Motor neuron (in vitro differentiated cells): ENCODE results near the gene GPR52. TPM values are rescaled to one million over a fixed set of nuclear protein-coding genes. Genes with fewer than 3 reads are reported as not detected.
A peak's percentile ranks its signal among the peaks of the same experiment; 100 is the strongest.
"Not testable (repeated sequence)": the region's sequence is repeated elsewhere in the genome, so short reads cannot be mapped to it uniquely, and the experiment has no call there.

Experiments
- ATAC-seq, 8 experiments: fragments of 200-7000 bp; cut with Tn5 transposase; replicated peaks in 6 of 8; 2 replicates each; pipeline ENCODE4 v1.8.0; 2021; ENCODE audit warnings: mild to moderate bottlenecking in 8 of 8, moderate library complexity in 8 of 8
- H3K27ac ChIP-seq, 2 donors: fragments of 250-450 bp; sonication (Bioruptor Pico); 2 replicates each; pipeline ENCODE4 v1.9.0; 2021; ENCODE audit warnings: antibody characterized with exemption in 2 of 2, mild to moderate bottlenecking in 2 of 2, moderate library complexity in 1 of 2
- H3K4me1 ChIP-seq, 2 donors: fragments of 250-450 bp; sonication (Bioruptor Pico); replicated peaks in 1 of 2; 2 replicates each; pipeline ENCODE4 v1.6.1; 2021; ENCODE audit warnings: antibody characterized with exemption in 2 of 2, mild to moderate bottlenecking in 2 of 2, moderate library complexity in 1 of 2
- H3K4me3 ChIP-seq, 5 donors: fragments of 250-450 bp; sonication (Bioruptor Pico); 2 replicates each; pipeline ENCODE4 v1.9.0; 2021; ENCODE audit warnings: antibody characterized with exemption in 5 of 5, mild to moderate bottlenecking in 5 of 5, moderate library complexity in 4 of 5
- WGBS, 10 experiments: fragments of 450-650 bp; shearing (Covaris generic); methylation state at CpG; one replicate each; pipeline ENCODE4 v1.0.0; 2022; 5-methylcytosine and 5-hydroxymethylcytosine counted together
- in situ Hi-C, 9 experiments: fragments of 400-800 bp; cut with MboI; loops; one replicate each; pipeline ENCODE4 v1.15.0; 2021; ENCODE audit warnings: low sequenced_read_pairs in 9 of 9, low pct_unique_long_range_greater_than_20kb in 2 of 9; ENCODE audit not compliant: unreplicated experiment in 9 of 9
- total RNA-seq, 8 experiments: library from RNA; unstranded; fragments of 300-600 nt; gene quantifications; 2 replicates each; pipeline versions ENCODE4 v1.2.3 to v1.2.4, GENCODE V29; 2022

GPR52 gene, protein sequence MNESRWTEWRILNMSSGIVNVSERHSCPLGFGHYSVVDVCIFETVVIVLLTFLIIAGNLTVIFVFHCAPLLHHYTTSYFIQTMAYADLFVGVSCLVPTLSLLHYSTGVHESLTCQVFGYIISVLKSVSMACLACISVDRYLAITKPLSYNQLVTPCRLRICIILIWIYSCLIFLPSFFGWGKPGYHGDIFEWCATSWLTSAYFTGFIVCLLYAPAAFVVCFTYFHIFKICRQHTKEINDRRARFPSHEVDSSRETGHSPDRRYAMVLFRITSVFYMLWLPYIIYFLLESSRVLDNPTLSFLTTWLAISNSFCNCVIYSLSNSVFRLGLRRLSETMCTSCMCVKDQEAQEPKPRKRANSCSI
- total RNA-seq: 1 to 10 TPM in 5 of 8 experiments, under 1 TPM in 3; 0.41 to 4.7 (median 1.1) TPM

GRCh38 chr1:174447866-174448530 is at the start of gene GPR52:
TSS of gene GPR52 (plus strand) at chr1:174447964. CDS start at chr1:174448112, 148 bp downstream.
- Histone ChIP-seq H3K4me1 (no peaks in the 10 kb centered on the region), H3K4me3 (no peak within 1 kb of the TSS), H3K27ac (no peak within 1 kb of the TSS)
- WGBS, 10 experiments: 67 to 100% (median 90%) methylated on average over 1 to 7 of the region's 11 CpGs; no CpG with 5 or more reads in 2 of the 10 experiments
- in situ Hi-C loops: no loop called here
- ATAC-seq: no peak

- 77 to 100% (median 97%) methylated on average over 1 to 4 of the region's 4 CpGs; no CpG with 5 or more reads in 2 of the 10 experiments for WGBS, 10 experiments
- Histone ChIP-seq H3K27ac (no peak overlapping the region), H3K4me3 (no peak overlapping the region), H3K4me1 (no peaks in the 10 kb centered on the region)
- ATAC-seq: no peak
- in situ Hi-C loops: no loop called here
Observed at GRCh38 chr1:174398246-174398645, 49.5 kb upstream of the GPR52 start.

DNA sequence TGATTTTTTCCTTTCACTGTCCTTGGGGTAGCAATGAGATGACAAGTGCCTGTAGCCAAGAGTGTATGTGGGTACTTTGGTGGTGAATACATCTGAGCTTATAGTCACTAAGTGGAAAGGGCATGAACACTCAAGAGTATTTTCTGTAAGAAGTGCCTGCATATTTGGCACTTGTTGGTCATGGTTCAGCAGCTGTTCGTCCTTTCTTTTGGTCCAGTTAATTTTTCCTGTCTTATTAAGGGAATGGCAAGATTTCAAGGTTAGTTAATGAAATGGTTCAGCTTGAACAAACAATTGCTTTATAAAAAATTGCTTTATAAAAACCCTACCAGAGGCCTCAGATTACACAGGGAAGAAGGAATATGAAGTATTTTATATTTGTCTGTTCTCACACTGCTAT is 48.6 kb upstream of the GPR52 start:
- ATAC-seq: no peak
- in situ Hi-C loops: no loop called here
- H3K27ac ChIP-seq: no peak overlapping the region
- no peak overlapping the region for H3K4me3 ChIP-seq
- no peaks in the 10 kb centered on the region for H3K4me1 ChIP-seq
- 17 to 100% (median 92%) methylated on average over 1 of the region's 1 CpG; no CpG with 5 or more reads in 4 of the 10 experiments for WGBS, 10 experiments

GRCh38 chr1:174401075-174401474 is 46.7 kb upstream of the GPR52 start:
- in situ Hi-C loops: loop anchor here in 1 of 9 experiments (25.0 kb wide), 1 partner anchor 336 kb away; no protein-coding TSS in a partner anchor
- WGBS, 10 experiments: 69 to 98% (median 87%) methylated on average over 2 to 4 of the region's 4 CpGs
- Histone ChIP-seq H3K4me3 (no peak overlapping the region), H3K4me1 (no peaks in the 10 kb centered on the region), H3K27ac (no peak overlapping the region)
- ATAC-seq: no peak

DNA sequence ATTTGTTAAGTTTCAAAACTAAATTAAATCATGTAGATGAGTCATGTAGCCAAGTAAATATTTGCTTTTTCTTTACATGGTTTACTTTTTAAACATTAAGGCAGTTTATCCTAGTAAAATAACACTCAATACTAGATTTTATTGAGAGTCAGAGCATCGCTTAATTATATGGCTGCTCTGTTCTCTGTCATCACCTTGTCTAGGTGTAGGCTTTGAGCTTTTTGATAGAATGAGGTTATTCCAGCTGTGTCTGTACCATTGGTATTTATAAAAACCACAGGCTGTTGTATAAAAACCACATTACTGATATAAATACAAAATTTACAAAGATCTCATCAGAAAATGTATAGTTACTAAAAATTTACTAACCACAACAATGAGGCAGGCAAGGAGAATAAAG is 42.5 kb upstream of the GPR52 start:
- in situ Hi-C loops: loop anchor here in 1 of 9 experiments (25.0 kb wide), 1 partner anchor 332 kb away; no protein-coding TSS in a partner anchor
- no peak overlapping the region for H3K4me3 ChIP-seq
- no peaks in the 10 kb centered on the region for H3K4me1 ChIP-seq
- ATAC-seq: no peak
- 80 to 100% (median 100%) methylated on average over 1 of the region's 1 CpG; no CpG with 5 or more reads in 1 of the 10 experiments for WGBS, 10 experiments
- no peak overlapping the region for H3K27ac ChIP-seq

DNA sequence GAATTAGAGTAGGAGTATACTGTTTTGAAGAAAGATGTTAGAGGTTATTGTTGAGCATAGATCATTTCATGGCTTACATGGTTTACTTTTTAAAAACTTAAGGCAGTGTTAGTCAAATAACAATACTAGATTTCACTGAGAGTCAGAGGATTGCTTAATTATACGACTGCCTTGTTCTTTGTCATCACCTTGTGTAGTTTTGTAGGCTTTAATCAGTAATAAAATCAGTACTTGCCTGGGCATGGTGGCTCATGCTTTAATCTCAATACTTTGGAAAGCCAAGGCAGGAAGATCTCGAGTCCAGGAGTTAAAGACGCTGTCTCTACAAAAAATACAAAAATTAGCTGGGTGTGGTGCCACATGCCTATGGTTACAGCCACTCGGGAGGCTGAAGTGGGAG is 41.3 kb upstream of the GPR52 start:
- in situ Hi-C loops: loop anchor here in 1 of 9 experiments (25.0 kb wide), 1 partner anchor 331 kb away; no protein-coding TSS in a partner anchor
- no peak for ATAC-seq
- WGBS, 10 experiments: 48 to 100% (median 91%) methylated on average over 1 to 4 of the region's 4 CpGs
- H3K27ac ChIP-seq: no peak overlapping the region
- H3K4me3 ChIP-seq: no peak overlapping the region
- H3K4me1 ChIP-seq: no peaks in the 10 kb centered on the region

DNA sequence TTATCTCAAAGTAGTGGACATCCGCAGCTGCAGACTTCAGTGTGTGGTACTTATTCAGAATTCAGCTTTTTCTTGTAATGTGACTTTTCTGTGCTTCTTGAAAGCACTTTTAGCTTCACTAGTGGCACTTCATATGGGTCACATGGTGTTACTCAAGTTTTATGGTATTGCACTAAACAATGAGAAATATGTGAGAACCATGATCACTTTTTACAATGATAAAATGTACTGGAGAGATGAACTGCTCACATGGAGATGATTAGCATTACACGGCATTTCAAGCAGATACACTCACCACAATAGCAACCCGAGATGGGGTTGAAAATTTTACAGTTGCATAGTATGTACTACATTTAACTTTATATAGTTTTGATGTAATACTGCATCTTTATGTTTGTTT is 40.1 kb upstream of the GPR52 start:
- WGBS, 10 experiments: 0 to 92% (median 69%) methylated on average over 1 to 3 of the region's 3 CpGs; no CpG with 5 or more reads in 2 of the 10 experiments
- in situ Hi-C loops: loop anchor here in 1 of 9 experiments (25.0 kb wide), 1 partner anchor 330 kb away; no protein-coding TSS in a partner anchor
- peak in 2 of 8 experiments; percentile 25 to 47 for ATAC-seq
- Histone ChIP-seq H3K4me1 (no peaks in the 10 kb centered on the region), H3K4me3 (no peak overlapping the region), H3K27ac (no peak overlapping the region)

DNA sequence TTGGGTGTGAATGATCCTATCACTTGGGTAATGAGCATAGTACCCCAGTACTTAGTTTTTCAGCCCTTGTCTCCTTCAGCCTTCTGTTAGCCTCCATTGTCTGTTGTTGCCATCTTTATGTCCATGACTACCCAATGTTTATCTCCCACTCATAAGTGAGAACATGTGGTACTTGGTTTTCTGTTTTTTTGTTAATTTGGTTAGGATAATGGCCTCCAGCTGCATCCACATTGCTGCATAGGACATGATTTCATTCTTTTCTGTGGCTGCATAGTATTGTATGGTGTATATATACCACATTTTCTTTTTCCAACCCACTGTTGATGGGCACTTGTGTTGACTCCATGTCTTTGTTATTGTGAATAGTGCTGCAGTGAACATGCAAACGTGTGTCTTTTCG is 39.6 kb upstream of the GPR52 start:
- H3K4me3 ChIP-seq: no peak overlapping the region
- peak in 3 of 8 experiments; percentile 44 to 63 (median 46) for ATAC-seq
- no peak overlapping the region for H3K27ac ChIP-seq
- H3K4me1 ChIP-seq: no peaks in the 10 kb centered on the region
- 17 to 100% (median 75%) methylated on average over 1 to 2 of the region's 2 CpGs; no CpG with 5 or more reads in 2 of the 10 experiments for WGBS, 10 experiments
- in situ Hi-C loops: loop anchor here in 1 of 9 experiments (25.0 kb wide), 1 partner anchor 329 kb away; no protein-coding TSS in a partner anchor

GRCh38 chr1:174409801-174410200 is 38.0 kb upstream of the GPR52 start:
- in situ Hi-C loops: loop anchor here in 1 of 9 experiments (25.0 kb wide), 1 partner anchor 328 kb away; no protein-coding TSS in a partner anchor
- WGBS, 10 experiments: 40 to 100% (median 62%) methylated on average over 1 to 2 of the region's 3 CpGs; no CpG with 5 or more reads in 4 of the 10 experiments

DNA sequence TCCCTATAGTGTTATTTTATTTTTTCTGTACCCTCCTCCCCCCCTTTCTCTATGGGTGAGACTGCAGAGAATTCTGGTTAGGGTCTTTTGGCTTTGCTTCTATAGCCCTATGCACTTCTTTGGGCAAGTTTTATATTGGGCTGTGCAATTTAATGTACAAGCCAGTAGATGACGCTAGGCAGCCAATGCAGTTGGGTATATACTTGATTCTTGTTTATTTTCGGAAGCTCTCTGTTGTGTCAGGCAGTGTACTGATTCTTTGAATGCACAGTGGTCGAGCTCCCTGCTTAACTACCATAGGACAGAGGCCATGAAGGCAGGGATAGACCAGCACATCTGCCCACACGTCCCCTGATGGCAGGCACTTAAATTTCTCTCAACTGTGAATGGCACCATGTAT is 34.1 kb upstream of the GPR52 start:
- WGBS, 10 experiments: 32 to 92% (median 77%) methylated on average over 1 to 4 of the region's 4 CpGs; no CpG with 5 or more reads in 2 of the 10 experiments
- Histone ChIP-seq H3K4me3 (no peak overlapping the region), H3K27ac (no peak overlapping the region), H3K4me1 (no peaks in the 10 kb centered on the region)
- peak in 2 of 8 experiments; percentile 59 to 85 for ATAC-seq
- in situ Hi-C loops: loop anchor here in 1 of 9 experiments (25.0 kb wide), 1 partner anchor 324 kb away; no protein-coding TSS in a partner anchor

More at GRCh38 chr1:174409801-174410200, 38.0 kb upstream of the GPR52 start:
- not testable (repeated sequence) for H3K4me1 ChIP-seq, ATAC-seq, H3K4me3 ChIP-seq, H3K27ac ChIP-seq

DNA sequence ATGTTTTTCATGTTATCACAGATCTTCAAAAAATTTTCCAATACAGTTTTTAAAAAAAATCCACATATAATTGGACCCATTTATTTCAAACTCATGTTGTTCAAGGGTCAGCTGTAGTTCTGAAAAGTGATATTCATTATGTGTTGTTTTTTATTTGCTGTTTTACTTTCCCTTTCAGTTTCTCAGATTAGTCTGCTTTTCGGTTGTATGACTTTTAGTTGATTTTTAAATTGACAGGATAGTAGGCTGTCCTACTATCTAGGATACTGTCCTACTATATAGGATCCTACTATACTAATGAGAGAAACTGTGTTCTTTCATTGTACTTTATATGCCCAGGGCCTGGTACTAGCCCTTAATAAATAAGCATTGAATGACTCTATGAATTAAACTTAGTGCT is 33.6 kb upstream of the GPR52 start:
- 13 to 100% (median 86%) methylated on average over 1 of the region's 1 CpG; no CpG with 5 or more reads in 1 of the 10 experiments for WGBS, 10 experiments
- in situ Hi-C loops: loop anchor here in 1 of 9 experiments (25.0 kb wide), 1 partner anchor 323 kb away; no protein-coding TSS in a partner anchor
- Histone ChIP-seq H3K4me3 (no peak overlapping the region), H3K4me1 (no peaks in the 10 kb centered on the region), H3K27ac (no peak overlapping the region)
- peak in 1 of 8 experiments; percentile 36 for ATAC-seq

- in situ Hi-C loops: loop anchor here in 1 of 9 experiments (25.0 kb wide), 1 partner anchor 322 kb away; no protein-coding TSS in a partner anchor
Observed at GRCh38 chr1:174415506-174415905, 32.3 kb upstream of the GPR52 start.

More at GRCh38 chr1:174415506-174415905, 32.3 kb upstream of the GPR52 start:
- Histone ChIP-seq H3K4me3 (no peak overlapping the region), H3K4me1 (no peaks in the 10 kb centered on the region), H3K27ac (no peak overlapping the region)
- WGBS, 10 experiments: 70 to 100% (median 96%) methylated on average over 1 to 2 of the region's 2 CpGs
- no peak for ATAC-seq
